CD4-positive, alpha-beta T cell treated with Interleukin-10 for 1 hour (primary cell): ENCODE measurements around the gene FRMD4A.

ENCODE experiments used
- DNase-seq: peaks from one replicate; pipeline ENCODE4 v3.0.0-alpha.2; 2020

FRMD4A gene

GRCh38 chr10:14039968-14040668 lies 290.6 kb downstream of the FRMD4A start:
- no peak for DNase-seq

DNA sequence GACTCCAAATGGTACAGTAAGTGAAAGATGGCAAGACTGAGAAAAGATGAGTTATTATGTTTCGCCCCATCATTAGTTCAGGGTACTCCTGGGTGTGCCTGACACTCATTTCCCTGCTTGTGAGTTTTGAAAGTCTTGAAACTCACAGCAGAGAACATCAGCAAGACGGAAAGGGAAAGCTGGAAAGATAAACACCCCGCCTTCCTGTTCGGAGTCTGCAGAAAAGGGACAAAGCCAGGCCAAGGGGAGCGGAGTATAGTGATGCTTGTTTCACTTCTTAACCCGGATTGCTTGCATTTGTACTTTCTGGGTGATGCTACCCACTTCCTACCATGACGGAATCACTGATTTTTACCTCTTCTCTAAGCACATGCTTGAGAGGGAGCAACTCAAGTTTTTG lies 294.5 kb downstream of the FRMD4A start:
- no peak for DNase-seq

GRCh38 chr10:14035506-14035905 lies 295.2 kb downstream of the FRMD4A start:
- DNase-seq: no peak

DNA sequence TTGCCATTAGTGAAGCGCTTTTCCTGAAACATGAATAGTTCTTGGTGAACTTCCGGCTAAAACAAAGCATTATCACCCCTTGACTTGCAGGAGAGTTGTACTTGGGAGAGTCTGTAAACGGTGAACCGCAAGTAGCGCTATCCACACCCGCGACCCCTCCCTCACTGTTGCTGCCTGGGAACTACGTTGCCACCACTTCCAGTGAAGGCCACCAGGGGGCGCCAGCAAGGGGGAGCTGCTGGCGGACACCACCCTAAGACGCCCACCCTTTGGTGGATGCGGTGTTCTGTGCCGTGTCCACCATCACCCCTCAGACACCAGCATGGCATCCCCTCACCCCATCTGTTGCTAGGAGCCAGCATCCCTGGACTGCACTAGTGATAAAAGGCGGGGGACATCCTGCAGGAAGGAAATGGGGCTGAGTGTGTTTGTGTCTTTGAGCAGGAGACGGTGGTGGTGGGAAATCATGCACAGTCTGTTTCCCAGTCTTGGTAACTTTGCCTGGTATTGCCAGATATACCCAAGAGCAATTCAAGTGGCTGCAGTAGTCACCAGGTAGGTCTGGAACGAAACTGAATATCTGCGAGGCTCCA lies 298.2 kb downstream of the FRMD4A start:
- peak; percentile 19 for DNase-seq

DNA sequence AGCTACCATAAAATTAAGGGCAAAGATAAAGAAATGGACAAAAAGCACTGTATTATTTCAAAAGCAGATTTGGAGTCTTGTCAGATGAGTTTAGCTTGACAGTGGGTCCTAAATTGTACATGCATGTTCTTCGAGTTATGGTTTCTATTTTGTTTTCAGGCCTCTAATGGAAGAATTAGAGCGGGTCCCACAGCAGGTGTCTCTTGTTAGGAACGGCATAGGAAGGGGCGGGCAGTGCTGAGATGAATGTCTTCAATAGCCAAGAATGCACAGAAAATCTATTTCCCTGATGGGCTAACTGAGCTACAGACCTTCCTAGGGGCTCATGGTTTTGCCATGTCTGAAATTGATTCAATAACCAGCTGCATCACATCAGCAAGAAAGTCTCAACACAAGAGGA lies 304.4 kb downstream of the FRMD4A start:
- no peak for DNase-seq

- DNase-seq: no peak
Measured at GRCh38 chr10:14025283-14026189, 305.2 kb downstream of the FRMD4A start.

GRCh38 chr10:14024329-14025202 lies 306.2 kb downstream of the FRMD4A start:
- DNase-seq: no peak

DNA sequence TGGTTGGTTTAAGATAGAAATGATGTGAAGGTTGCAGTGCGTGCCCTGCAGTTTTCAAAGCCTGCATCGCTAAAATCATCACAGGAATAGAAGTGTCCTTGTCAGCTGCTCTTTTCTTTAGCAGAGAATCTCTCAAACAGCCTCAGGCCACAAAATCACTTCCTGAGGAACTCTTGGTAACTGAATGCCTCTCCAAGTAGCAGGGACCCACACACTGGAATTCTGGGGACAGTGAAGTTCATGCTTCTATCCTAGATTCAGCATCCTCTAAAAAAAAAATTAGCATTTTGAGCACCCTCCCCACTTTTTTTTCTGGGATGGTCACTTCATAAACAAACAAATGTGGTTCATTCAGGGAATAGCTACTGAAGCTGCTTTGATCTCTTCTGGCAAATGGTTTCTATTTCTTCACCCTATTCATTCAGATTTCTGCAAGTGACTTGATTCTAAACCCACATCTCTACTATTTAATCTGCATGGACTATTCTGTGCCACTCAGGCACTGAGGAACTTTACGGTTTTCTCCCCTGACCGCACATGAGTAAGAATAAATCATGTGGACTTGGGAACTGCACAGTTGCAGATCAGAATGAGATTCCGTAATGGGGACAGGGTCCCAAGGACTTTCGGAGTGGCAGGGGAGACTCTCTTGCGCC lies 306.9 kb downstream of the FRMD4A start:
- no peak for DNase-seq

DNA sequence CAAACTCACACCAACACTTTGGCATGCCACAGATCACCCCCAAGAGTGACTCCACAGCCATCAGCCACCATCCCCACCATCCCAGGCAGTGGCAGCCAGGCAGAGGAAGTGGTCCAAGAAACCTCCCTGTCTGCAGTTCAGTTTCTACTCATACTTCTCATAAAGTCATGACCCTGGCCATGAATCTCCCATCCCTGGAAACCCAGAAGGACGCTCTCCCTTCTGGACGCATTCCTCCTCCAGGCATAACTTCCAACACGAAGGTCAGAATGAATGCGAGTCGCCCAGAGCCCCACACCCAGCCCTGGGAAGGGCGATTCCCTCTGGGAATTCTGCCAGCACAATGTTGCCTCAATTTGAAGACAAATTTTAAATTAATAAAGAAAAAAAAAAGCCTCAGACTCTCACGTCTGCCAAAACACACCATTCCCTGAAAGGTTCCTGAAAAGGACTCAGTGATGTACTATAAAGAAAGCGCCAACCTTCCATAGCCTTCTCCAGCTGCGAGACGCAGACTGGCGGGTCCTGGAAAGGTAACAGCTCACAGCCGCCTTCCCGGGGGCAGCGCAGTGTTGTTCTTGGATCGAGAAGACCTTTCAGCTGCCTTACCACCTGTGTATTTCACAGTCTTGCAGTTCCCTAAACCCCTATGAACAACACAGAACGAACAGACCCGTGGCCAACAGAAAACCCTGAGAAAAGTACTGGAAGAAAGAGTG lies 307.6 kb downstream of the FRMD4A start:
- no peak for DNase-seq

GRCh38 chr10:14022052-14022451 lies 308.7 kb downstream of the FRMD4A start:
- DNase-seq: no peak

- DNase-seq: no peak
Measured at GRCh38 chr10:14020037-14020664, 310.6 kb downstream of the FRMD4A start.

- DNase-seq: no peak
Measured at GRCh38 chr10:14017467-14017866, 313.3 kb downstream of the FRMD4A start.

DNA sequence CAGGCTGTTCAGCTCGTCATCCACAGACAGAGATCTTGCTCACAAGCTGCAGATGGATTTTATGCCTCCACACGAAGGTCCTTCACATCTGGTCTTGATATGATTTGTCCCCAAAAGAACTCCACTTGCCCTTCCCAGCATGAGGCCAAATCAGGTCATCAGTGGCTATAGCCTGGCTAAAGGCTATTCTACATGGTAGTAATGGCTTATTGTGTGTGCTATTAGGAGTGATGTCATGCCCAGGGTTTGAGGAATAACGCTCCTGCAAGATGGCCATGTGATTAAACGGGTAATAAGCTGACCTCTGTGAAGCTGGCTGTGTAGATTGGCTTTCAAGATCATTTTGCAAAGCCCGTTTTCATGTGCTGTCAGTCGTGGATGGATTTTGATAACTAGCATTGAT lies 313.8 kb downstream of the FRMD4A start:
- DNase-seq: no peak

- DNase-seq: no peak
Measured at GRCh38 chr10:14016011-14016536, 314.6 kb downstream of the FRMD4A start.

GRCh38 chr10:14014423-14014822 lies 316.3 kb downstream of the FRMD4A start:
- DNase-seq: no peak

DNA sequence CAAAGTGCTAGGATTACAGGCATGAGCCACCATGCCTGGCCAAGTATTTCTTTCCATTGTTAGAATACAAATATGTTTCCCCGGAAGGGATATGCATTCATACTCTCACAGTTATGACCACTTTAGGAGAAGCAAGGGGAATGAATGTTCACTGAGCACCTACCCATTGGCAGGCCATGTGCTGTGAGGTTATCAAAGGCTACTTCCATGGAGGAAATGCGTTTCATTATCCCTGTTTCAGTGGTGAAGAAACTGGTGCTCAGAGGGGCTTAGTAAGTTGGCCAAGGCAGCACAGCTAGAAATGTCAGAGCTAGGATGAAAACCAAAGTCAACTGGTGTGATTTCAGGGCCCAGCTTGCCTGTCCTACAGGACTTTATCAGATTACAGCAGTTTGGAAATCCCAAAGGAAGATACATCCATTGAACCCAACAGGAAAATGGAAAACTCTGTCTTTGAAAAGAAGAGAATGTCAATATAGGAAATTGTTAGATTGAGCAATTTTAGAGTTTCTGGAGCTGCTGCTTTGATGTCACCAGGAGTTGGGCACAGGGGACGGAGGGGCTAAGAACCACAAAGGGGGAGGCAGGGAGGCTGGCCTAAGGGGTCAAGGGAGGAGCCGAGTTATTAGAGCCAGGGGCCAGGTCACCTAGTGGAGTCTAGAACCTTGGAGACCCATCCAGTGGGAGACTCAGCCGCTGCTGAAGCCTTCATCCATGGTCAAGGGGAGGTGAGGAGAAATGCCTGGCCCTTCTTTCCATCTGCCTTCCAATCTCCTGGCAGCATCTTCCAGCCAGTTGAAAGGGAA lies 319.8 kb downstream of the FRMD4A start:
- DNase-seq: no peak

- DNase-seq: no peak
Measured at GRCh38 chr10:14010101-14010558, 320.6 kb downstream of the FRMD4A start.

- DNase-seq: peak; percentile 76
Measured at GRCh38 chr10:14009371-14010100, 321.2 kb downstream of the FRMD4A start.

- DNase-seq: no peak
Measured at GRCh38 chr10:14008740-14009080, 322.0 kb downstream of the FRMD4A start.
